GM18867 (cell line): ENCODE results near the gene SLC4A2.

Experiments used
- ATAC-seq: cut with Tn5 transposase; IDR thresholded peaks from one replicate; pipeline ENCODE4 v1.9.1; 2021; ENCODE audit warnings: mild to moderate bottlenecking, moderate library complexity; ENCODE audit not compliant: unreplicated experiment

The SLC4A2 gene

GRCh38 chr7:151110941-151111645 is 51.7 kb downstream of the SLC4A2 start:
- peak; percentile 79 for ATAC-seq

GRCh38 chr7:151113344-151114150 is 54.2 kb downstream of the SLC4A2 start:
- no peak for ATAC-seq

- no peak for ATAC-seq
Measured at GRCh38 chr7:151114151-151115090, 55.0 kb downstream of the SLC4A2 start.

GRCh38 chr7:151115121-151115835 is 55.9 kb downstream of the SLC4A2 start:
- no peak for ATAC-seq

GRCh38 chr7:151115836-151116418 is 56.5 kb downstream of the SLC4A2 start:
- no peak for ATAC-seq

GRCh38 chr7:151116603-151117440 is 57.4 kb downstream of the SLC4A2 start:
- ATAC-seq, result no peak

GRCh38 chr7:151117565-151117964 is 58.2 kb downstream of the SLC4A2 start:
- no peak for ATAC-seq

- ATAC-seq, result no peak
Measured at GRCh38 chr7:151118108-151119054, 59.0 kb downstream of the SLC4A2 start.

GRCh38 chr7:151119055-151119415 is 59.6 kb downstream of the SLC4A2 start:
- no peak for ATAC-seq

GRCh38 chr7:151119902-151120301 is 60.5 kb downstream of the SLC4A2 start:
- ATAC-seq, result no peak

- ATAC-seq, result no peak
Measured at GRCh38 chr7:151120896-151121295, 61.5 kb downstream of the SLC4A2 start.

GRCh38 chr7:151121380-151122170 is 62.2 kb downstream of the SLC4A2 start:
- ATAC-seq, result no peak

GRCh38 chr7:151122276-151122675 is 62.9 kb downstream of the SLC4A2 start:
- no peak for ATAC-seq

- no peak for ATAC-seq
Measured at GRCh38 chr7:151122796-151123157, 63.4 kb downstream of the SLC4A2 start.

- no peak for ATAC-seq
Measured at GRCh38 chr7:151123158-151123821, 63.9 kb downstream of the SLC4A2 start.

GRCh38 chr7:151123822-151124464 is 64.6 kb downstream of the SLC4A2 start:
- peak; percentile 82 for ATAC-seq
